Measurements from ENCODE around the gene SPRED3. TPM values are rescaled to one million over a fixed set of nuclear protein-coding genes. Genes with fewer than 3 reads are reported as not detected.

SPRED3 gene
- total RNA-seq, 1 experiment from 2014 or later, result 3.5 TPM

- ChIA-PET POLR2A (interaction anchor here (0.6 kb wide), 1 partner anchor 918 kb away, joined by 3 read pairs; no protein-coding TSS in a partner anchor), CTCF (no interaction called here)
- Histone ChIP-seq H3K36me3 (ENCODE audit: control insufficient read depth, insufficient read depth, low read length) (peaks cover 2% of the 10 kb centered on the region), H3K9me3 (no peaks in the 10 kb centered on the region), H3K4me3 (ENCODE audit: low read depth, low read length) (no peak overlapping the region), H3K4me1 (0 out of 2 replicates have a peak, but pooled peaks cover 4% of the 10 kb centered on the region), H3K27me3 (replicated peaks; ENCODE audit: control insufficient read depth, insufficient read depth, low read length) (no peaks in the 10 kb centered on the region)
- TF ChIP-seq, protein P1, sequence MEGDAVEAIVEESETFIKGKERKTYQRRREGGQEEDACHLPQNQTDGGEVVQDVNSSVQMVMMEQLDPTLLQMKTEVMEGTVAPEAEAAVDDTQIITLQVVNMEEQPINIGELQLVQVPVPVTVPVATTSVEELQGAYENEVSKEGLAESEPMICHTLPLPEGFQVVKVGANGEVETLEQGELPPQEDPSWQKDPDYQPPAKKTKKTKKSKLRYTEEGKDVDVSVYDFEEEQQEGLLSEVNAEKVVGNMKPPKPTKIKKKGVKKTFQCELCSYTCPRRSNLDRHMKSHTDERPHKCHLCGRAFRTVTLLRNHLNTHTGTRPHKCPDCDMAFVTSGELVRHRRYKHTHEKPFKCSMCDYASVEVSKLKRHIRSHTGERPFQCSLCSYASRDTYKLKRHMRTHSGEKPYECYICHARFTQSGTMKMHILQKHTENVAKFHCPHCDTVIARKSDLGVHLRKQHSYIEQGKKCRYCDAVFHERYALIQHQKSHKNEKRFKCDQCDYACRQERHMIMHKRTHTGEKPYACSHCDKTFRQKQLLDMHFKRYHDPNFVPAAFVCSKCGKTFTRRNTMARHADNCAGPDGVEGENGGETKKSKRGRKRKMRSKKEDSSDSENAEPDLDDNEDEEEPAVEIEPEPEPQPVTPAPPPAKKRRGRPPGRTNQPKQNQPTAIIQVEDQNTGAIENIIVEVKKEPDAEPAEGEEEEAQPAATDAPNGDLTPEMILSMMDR (IDR thresholded peaks at IDR 0.05; ENCODE audit: insufficient read depth in 1 of 2, low read depth in 1 of 2, low read length in 1 of 2, severe bottlenecking in 1 of 2, unreplicated experiment in 1 of 2), result no peak
- peaks cover 6% of the 10 kb centered on the region for H3K4me1 Mint-ChIP-seq (ENCODE audit: low read depth, unreplicated experiment)
- no peak overlapping the region for H3K4me3 Mint-ChIP-seq (ENCODE audit: unreplicated experiment)
- H3K27ac Mint-ChIP-seq (ENCODE audit: unreplicated experiment), result no peak overlapping the region
- no peaks in the 10 kb centered on the region for H3K27me3 Mint-ChIP-seq (ENCODE audit: insufficient read depth, unreplicated experiment)
- H3K36me3 Mint-ChIP-seq (ENCODE audit: insufficient read depth, unreplicated experiment), result peaks cover 54% of the 10 kb centered on the region
- intact Hi-C loops (cut with micrococcal nuclease; ENCODE audit: unreplicated experiment), result no loop called here
- no peaks in the 10 kb centered on the region for H3K9me3 Mint-ChIP-seq (ENCODE audit: unreplicated experiment)
- BruUV-seq (replicated peaks), result no TSS peak
- no peak for DNase-seq
Observed at GRCh38 chr19:38377052-38377451, 11.4 kb upstream of the SPRED3 start.

DNA sequence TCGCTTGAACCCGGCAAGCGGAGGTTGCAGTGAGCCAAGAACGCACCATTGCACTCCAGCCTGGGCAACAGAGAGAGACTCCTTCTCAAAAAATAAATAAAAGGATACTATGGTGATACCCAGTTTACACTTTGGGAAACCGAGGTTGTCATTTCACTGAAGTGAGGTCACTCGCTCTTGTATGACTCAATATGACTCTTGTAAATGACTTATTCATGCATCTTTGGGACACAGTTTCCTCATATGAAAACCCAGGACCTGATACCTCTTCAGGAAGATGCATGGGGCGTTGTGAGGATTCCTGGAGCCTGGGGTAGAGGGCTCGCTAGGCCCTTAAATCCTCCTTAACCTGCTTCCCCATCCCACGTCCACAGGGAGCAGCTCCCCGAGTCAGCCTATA, 9.6 kb upstream of the SPRED3 start:
- POLR2A ChIA-PET, result no interaction called here
- CTCF ChIA-PET, result no interaction called here

GRCh38 chr19:38381138-38381537, 7.4 kb upstream of the SPRED3 start:
- Histone ChIP-seq H3K4me1 (no peaks in the 10 kb centered on the region), H3K36me3 (ENCODE audit: control insufficient read depth, insufficient read depth, low read length) (peaks cover 9% of the 10 kb centered on the region), H3K4me3 (ENCODE audit: low read depth, low read length) (no peak overlapping the region), H3K27me3 (replicated peaks; ENCODE audit: control insufficient read depth, insufficient read depth, low read length) (no peaks in the 10 kb centered on the region), H3K9me3 (no peaks in the 10 kb centered on the region)
- H3K27me3 Mint-ChIP-seq (ENCODE audit: insufficient read depth, unreplicated experiment), result no peaks in the 10 kb centered on the region
- TF ChIP-seq, protein P1 (IDR thresholded peaks at IDR 0.05; ENCODE audit: insufficient read depth in 1 of 2, low read depth in 1 of 2, low read length in 1 of 2, severe bottlenecking in 1 of 2, unreplicated experiment in 1 of 2), result no peak
- intact Hi-C loops (cut with micrococcal nuclease; ENCODE audit: unreplicated experiment), result no loop called here
- H3K9me3 Mint-ChIP-seq (ENCODE audit: unreplicated experiment), result no peaks in the 10 kb centered on the region
- CTCF ChIA-PET, result no interaction called here
- no TSS peak for BruUV-seq (replicated peaks)
- POLR2A ChIA-PET, result no interaction called here
- no peaks in the 10 kb centered on the region for H3K4me1 Mint-ChIP-seq (ENCODE audit: low read depth, unreplicated experiment)
- no peak for DNase-seq
- H3K36me3 Mint-ChIP-seq (ENCODE audit: insufficient read depth, unreplicated experiment), result peaks cover 77% of the 10 kb centered on the region
- no peak overlapping the region for H3K27ac Mint-ChIP-seq (ENCODE audit: unreplicated experiment)
- no peak overlapping the region for H3K4me3 Mint-ChIP-seq (ENCODE audit: unreplicated experiment)

More for the DNA sequence above, 9.6 kb upstream of the SPRED3 start:
- H3K27me3 Mint-ChIP-seq (ENCODE audit: insufficient read depth, unreplicated experiment), result no peaks in the 10 kb centered on the region
- H3K27ac Mint-ChIP-seq (ENCODE audit: unreplicated experiment), result no peak overlapping the region
- Histone ChIP-seq H3K27me3 (replicated peaks; ENCODE audit: control insufficient read depth, insufficient read depth, low read length) (no peaks in the 10 kb centered on the region), H3K4me1 (0 out of 2 replicates have a peak, but pooled peaks cover 4% of the 10 kb centered on the region), H3K9me3 (no peaks in the 10 kb centered on the region), H3K4me3 (ENCODE audit: low read depth, low read length) (no peak overlapping the region), H3K36me3 (ENCODE audit: control insufficient read depth, insufficient read depth, low read length) (peaks cover 6% of the 10 kb centered on the region)
- H3K4me1 Mint-ChIP-seq (ENCODE audit: low read depth, unreplicated experiment), result peaks cover 6% of the 10 kb centered on the region
- intact Hi-C loops (cut with micrococcal nuclease; ENCODE audit: unreplicated experiment), result no loop called here
- BruUV-seq (replicated peaks), result no TSS peak
- TF ChIP-seq, protein P1 (IDR thresholded peaks at IDR 0.05; ENCODE audit: insufficient read depth in 1 of 2, low read depth in 1 of 2, low read length in 1 of 2, severe bottlenecking in 1 of 2, unreplicated experiment in 1 of 2), result no peak
- DNase-seq, result no peak
- H3K9me3 Mint-ChIP-seq (ENCODE audit: unreplicated experiment), result no peaks in the 10 kb centered on the region
- no peak overlapping the region for H3K4me3 Mint-ChIP-seq (ENCODE audit: unreplicated experiment)
- peaks cover 72% of the 10 kb centered on the region for H3K36me3 Mint-ChIP-seq (ENCODE audit: insufficient read depth, unreplicated experiment)
